ENCODE data around the gene RUNX3. TPM values are rescaled to one million over a fixed set of nuclear protein-coding genes. Genes with fewer than 3 reads are reported as not detected.

RUNX3 gene
- total RNA-seq, 2 experiments from 2014 or later = 12.2 to 39.5 TPM

- Histone ChIP-seq H3K4me2 (ENCODE audit: low read length) (no peak overlapping the region), H3K4me3 (ENCODE audit: low read depth, low read length, poor library complexity, severe bottlenecking) (no peak overlapping the region), H3K79me2 (ENCODE audit: insufficient read depth, low read depth, low read length) (no peaks in the 10 kb centered on the region), H4K20me1 (ENCODE audit: insufficient read depth, low read length) (no peaks in the 10 kb centered on the region; the same call in 1 of the 2 replicates), H3K9me2 (ENCODE audit: insufficient read depth, low read length) (no peaks in the 10 kb centered on the region), H3K4me1 (ENCODE audit: insufficient read depth, low read length, poor library complexity, severe bottlenecking) (no peaks in the 10 kb centered on the region), H2AFZ (ENCODE audit: low read length) (no peak overlapping the region), H3K9me3 (ENCODE audit: low read length) (no peaks in the 10 kb centered on the region), H3K27ac (ENCODE audit: low read depth, low read length, poor library complexity, severe bottlenecking) (no peak overlapping the region), H3K36me3 (ENCODE audit: insufficient read depth, low read length) (no peaks in the 10 kb centered on the region)
- intact Hi-C loops (cut with micrococcal nuclease; ENCODE audit: unreplicated experiment) = no loop called here
- CTCF ChIA-PET (ENCODE audit: unreplicated experiment) = no interaction called here
- no peak for TF ChIP-seq EZH2phosphoT487 (IDR thresholded peaks at IDR 0.05; ENCODE audit: borderline replicate concordance, low read depth, low read length)
- 0 out of 2 replicates have a peak, but pooled peaks have one; percentile 19 for TF ChIP-seq CTCF (conservative IDR thresholded peaks at IDR 0.05; ENCODE audit: low read length)
- DNase-seq (ENCODE audit: low spot score) = peak; percentile 24
- POLR2A ChIA-PET = interaction anchor here (0.7 to 0.8 kb wide), 2 partner anchors 45 to 828 kb away, joined by 6 to 10 read pairs; no protein-coding TSS in a partner anchor
- BruUV-seq (replicated peaks) = no TSS peak
Observed at GRCh38 chr1:24857507-24858133, 72.5 kb downstream of the RUNX3 start.

- DNase-seq (ENCODE audit: low spot score) = no peak
Observed at GRCh38 chr1:24856787-24857506, 73.1 kb downstream of the RUNX3 start.

GRCh38 chr1:24855474-24855873 lies 74.6 kb downstream of the RUNX3 start:
- ChIA-PET CTCF (ENCODE audit: unreplicated experiment) (no interaction called here), POLR2A (no interaction called here)
- no peaks in the 10 kb centered on the region for H3K36me3 ChIP-seq (ENCODE audit: insufficient read depth, low read length)
- H3K79me2 ChIP-seq (ENCODE audit: insufficient read depth, low read depth, low read length) = no peaks in the 10 kb centered on the region
- H3K4me2 ChIP-seq (ENCODE audit: low read length) = no peak overlapping the region
- H3K9me2 ChIP-seq (ENCODE audit: insufficient read depth, low read length) = no peaks in the 10 kb centered on the region
- H3K4me1 ChIP-seq (ENCODE audit: insufficient read depth, low read length, poor library complexity, severe bottlenecking) = no peaks in the 10 kb centered on the region
- intact Hi-C loops (cut with micrococcal nuclease; ENCODE audit: unreplicated experiment) = no loop called here
- no peak for TF ChIP-seq EZH2phosphoT487 (IDR thresholded peaks at IDR 0.05; ENCODE audit: borderline replicate concordance, low read depth, low read length)
- no peak for TF ChIP-seq CTCF (conservative IDR thresholded peaks at IDR 0.05; ENCODE audit: low read length)
- H2AFZ ChIP-seq (ENCODE audit: low read length) = no peak overlapping the region
- no peaks in the 10 kb centered on the region; the same call in 1 of the 2 replicates for H4K20me1 ChIP-seq (ENCODE audit: insufficient read depth, low read length)
- no peak overlapping the region for H3K27ac ChIP-seq (ENCODE audit: low read depth, low read length, poor library complexity, severe bottlenecking)
- H3K4me3 ChIP-seq (ENCODE audit: low read depth, low read length, poor library complexity, severe bottlenecking) = no peak overlapping the region
- no TSS peak for BruUV-seq (replicated peaks)
- DNase-seq (ENCODE audit: low spot score) = no peak
- no peaks in the 10 kb centered on the region for H3K9me3 ChIP-seq (ENCODE audit: low read length)

More at GRCh38 chr1:24856787-24857506, 73.1 kb downstream of the RUNX3 start:
- Histone ChIP-seq H3K4me1 (ENCODE audit: insufficient read depth, low read length, poor library complexity, severe bottlenecking) (no peaks in the 10 kb centered on the region), H4K20me1 (ENCODE audit: insufficient read depth, low read length) (no peaks in the 10 kb centered on the region; the same call in 1 of the 2 replicates), H3K4me3 (ENCODE audit: low read depth, low read length, poor library complexity, severe bottlenecking) (no peak overlapping the region), H3K36me3 (ENCODE audit: insufficient read depth, low read length) (no peaks in the 10 kb centered on the region), H3K9me2 (ENCODE audit: insufficient read depth, low read length) (no peaks in the 10 kb centered on the region), H3K9me3 (ENCODE audit: low read length) (no peaks in the 10 kb centered on the region), H3K27ac (ENCODE audit: low read depth, low read length, poor library complexity, severe bottlenecking) (no peak overlapping the region), H3K79me2 (ENCODE audit: insufficient read depth, low read depth, low read length) (no peaks in the 10 kb centered on the region), H3K4me2 (ENCODE audit: low read length) (no peak overlapping the region), H2AFZ (ENCODE audit: low read length) (no peak overlapping the region)
- BruUV-seq (replicated peaks) = no TSS peak
- ChIA-PET CTCF (ENCODE audit: unreplicated experiment) (no interaction called here), POLR2A (interaction anchor here (0.7 to 0.8 kb wide), 2 partner anchors 45 to 829 kb away, joined by 6 to 10 read pairs; no protein-coding TSS in a partner anchor)
- no peak for TF ChIP-seq EZH2phosphoT487 (IDR thresholded peaks at IDR 0.05; ENCODE audit: borderline replicate concordance, low read depth, low read length)
- intact Hi-C loops (cut with micrococcal nuclease; ENCODE audit: unreplicated experiment) = no loop called here
